Muscle layer of colon (tissue), 2 donors: Measurements from ENCODE around the gene ROS1.

Source experiments
- H3K27ac ChIP-seq: one replicate; pipeline ENCODE4 v1.7.0; 2013; ENCODE audit warnings: low read depth, mild to moderate bottlenecking, low read length, moderate library complexity
- H3K27me3 ChIP-seq, 2 donors: one replicate each; pipeline ENCODE4 v1.7.0; 2013; ENCODE audit warnings: low read length in 2 of 2, mild to moderate bottlenecking in 2 of 2; ENCODE audit not compliant: insufficient read depth in 2 of 2, control insufficient read depth in 1 of 2
- H3K36me3 ChIP-seq: one replicate; pipeline ENCODE4 v1.7.0; 2013; ENCODE audit warnings: mild to moderate bottlenecking, low read length; ENCODE audit not compliant: insufficient read depth
- H3K4me1 ChIP-seq: one replicate; pipeline ENCODE4 v1.7.0; 2013; ENCODE audit warnings: mild to moderate bottlenecking, low read length; ENCODE audit not compliant: insufficient read depth
- H3K4me3 ChIP-seq, 2 donors: one replicate each; pipeline ENCODE4 v1.7.0; 2013; ENCODE audit warnings: low read length in 2 of 2, low read depth in 1 of 2, mild to moderate bottlenecking in 1 of 2, moderate library complexity in 1 of 2
- H3K9ac ChIP-seq: one replicate; pipeline ENCODE4 v1.7.0; 2013; ENCODE audit warnings: low read length
- H3K9me3 ChIP-seq: one replicate; pipeline ENCODE4 v1.7.0; 2013; ENCODE audit warnings: mild to moderate bottlenecking, low read length
- donor health status: abdominal sarcoma.
- donor health status: Adenocarcinoma of cecum.

ROS1 gene

DNA sequence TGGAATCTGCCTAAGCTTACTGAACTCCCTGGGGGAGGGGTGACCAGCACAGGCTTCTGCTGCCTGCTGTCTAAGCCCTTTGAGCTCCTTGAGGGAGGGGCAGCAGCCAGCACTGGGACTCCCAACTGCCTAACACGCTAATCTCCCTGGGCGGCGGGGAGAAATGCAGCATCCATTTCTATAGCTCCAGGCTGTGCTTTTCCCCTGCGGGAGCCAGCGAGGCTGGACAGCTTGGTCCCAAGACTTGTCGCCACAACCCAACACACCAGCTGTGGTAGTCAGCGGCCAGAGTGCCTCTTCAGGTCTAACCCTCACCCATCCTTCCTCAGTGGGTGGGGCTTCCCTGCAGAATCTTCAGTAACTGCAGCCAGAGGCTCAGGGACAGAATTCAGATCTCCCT, 95.8 kb downstream of the ROS1 start:
- Histone ChIP-seq H3K9ac (no peak overlapping the region), H3K4me1 (no peaks in the 10 kb centered on the region), H3K9me3 (no peaks in the 10 kb centered on the region), H3K36me3 (no peaks in the 10 kb centered on the region), H3K27me3 (no peaks in the 10 kb centered on the region), H3K27ac (no peak overlapping the region), H3K4me3 (no peak overlapping the region)

DNA sequence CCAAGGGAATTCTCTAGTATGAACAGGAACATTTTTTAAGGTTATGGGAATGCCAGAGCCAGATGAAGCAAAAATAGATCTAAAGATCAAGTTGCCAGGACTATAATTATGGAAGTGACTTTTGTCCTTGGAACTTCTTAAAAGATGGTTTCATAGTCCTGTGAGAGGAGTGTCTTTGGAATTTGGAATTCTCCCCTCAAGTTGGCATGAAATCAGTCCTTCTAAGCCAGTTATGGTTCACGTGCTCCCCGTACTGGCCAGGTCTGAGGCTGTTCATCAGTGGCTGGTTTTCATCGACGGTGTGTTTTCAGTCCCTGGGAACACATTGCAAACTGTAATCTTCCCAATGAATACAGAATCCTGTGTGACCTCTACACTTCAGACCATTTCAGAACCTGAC, 97.2 kb downstream of the ROS1 start:
- no peaks in the 10 kb centered on the region for H3K9me3 ChIP-seq
- H3K4me3 ChIP-seq, result no peak overlapping the region
- H3K27me3 ChIP-seq, result no peaks in the 10 kb centered on the region
- H3K36me3 ChIP-seq, result no peaks in the 10 kb centered on the region
- no peak overlapping the region for H3K27ac ChIP-seq
- no peaks in the 10 kb centered on the region for H3K4me1 ChIP-seq
- no peak overlapping the region for H3K9ac ChIP-seq

DNA sequence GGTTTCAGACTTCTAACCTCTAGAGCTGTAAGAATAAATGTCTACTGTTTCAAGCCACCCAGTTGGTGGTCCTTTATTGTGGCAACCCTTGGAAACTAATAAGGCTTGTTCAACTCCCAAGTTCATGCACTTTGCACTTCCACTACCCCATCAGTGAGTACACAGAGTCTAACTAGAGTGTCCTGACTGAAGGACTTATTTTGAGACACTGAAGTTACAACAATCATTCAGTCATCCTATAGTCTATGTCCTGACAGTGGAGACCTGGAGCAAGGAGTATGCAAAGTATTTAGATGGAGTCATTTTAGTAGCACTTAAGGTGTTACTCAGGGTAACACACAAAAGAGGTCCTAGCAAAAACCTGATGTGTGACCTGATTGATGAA, 97.7 kb downstream of the ROS1 start:
- H3K4me3 ChIP-seq, result no peak overlapping the region
- H3K9me3 ChIP-seq, result no peaks in the 10 kb centered on the region
- H3K27me3 ChIP-seq, result no peaks in the 10 kb centered on the region
- no peak overlapping the region for H3K9ac ChIP-seq
- H3K36me3 ChIP-seq, result no peaks in the 10 kb centered on the region
- no peaks in the 10 kb centered on the region for H3K4me1 ChIP-seq
- H3K27ac ChIP-seq, result no peak overlapping the region

DNA sequence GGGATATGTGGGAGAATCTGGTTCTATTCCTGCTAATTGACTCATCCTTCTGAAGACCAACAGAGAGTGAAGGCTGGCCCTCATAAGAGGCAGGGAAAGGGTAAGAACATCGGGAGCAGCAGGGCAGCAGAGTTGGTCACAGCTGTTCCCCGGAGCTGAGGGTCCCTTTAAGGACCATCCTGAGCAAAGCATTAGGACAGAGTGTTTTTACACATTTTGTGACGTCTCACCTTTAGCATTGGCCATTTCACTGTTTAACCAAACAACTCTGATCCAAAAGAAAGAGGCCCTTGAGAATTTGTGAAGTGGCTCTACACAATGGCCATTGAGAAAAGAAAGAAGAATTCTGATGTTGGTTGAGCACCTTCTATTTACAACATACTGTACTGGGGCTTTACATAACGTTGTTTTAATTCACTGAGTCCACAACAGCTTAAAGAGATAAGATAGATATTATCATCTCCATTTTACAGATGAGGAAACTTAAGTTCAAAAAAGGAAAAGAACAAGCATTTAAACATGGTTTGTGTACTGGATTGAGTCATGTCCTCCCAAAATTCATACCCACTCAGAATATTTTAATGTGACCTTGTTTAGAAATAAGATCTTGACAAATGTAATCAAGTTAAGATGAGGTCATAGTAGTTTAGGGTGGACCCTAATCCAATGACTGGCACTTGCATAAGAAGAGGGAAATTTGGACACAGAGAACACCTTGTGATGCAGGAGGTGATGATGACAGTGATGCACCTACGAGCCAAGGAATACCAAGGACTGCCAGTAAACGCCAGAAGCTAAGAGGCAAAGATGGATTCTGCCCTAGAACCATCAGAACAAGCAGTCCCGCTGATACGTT, 98.4 kb downstream of the ROS1 start:
- Histone ChIP-seq H3K27ac (no peak overlapping the region), H3K4me1 (no peaks in the 10 kb centered on the region), H3K36me3 (no peaks in the 10 kb centered on the region), H3K27me3 (no peaks in the 10 kb centered on the region), H3K9me3 (no peaks in the 10 kb centered on the region), H3K9ac (no peak overlapping the region), H3K4me3 (no peak overlapping the region)

DNA sequence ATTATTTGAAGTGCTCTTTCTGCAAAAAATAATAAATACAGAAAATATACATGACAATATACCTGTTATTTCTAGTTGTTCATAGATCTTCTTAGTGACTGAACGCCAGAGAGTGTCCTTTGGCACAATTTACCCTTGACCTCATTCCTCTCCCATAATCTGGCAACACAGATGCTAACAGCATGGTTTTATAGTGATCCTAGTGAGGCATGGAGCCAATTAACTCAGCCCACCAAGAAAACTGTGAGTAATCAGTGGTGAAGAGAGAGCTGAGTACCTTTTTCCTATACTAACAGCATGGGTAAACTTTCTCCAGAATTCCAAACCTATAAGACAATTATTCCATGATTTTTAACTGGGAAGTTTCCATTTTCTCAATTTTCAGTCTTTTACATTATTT, 99.3 kb downstream of the ROS1 start:
- Histone ChIP-seq H3K27me3 (no peaks in the 10 kb centered on the region), H3K9ac (no peak overlapping the region), H3K4me3 (no peak overlapping the region), H3K9me3 (no peaks in the 10 kb centered on the region), H3K27ac (no peak overlapping the region), H3K36me3 (no peaks in the 10 kb centered on the region), H3K4me1 (no peaks in the 10 kb centered on the region)

DNA sequence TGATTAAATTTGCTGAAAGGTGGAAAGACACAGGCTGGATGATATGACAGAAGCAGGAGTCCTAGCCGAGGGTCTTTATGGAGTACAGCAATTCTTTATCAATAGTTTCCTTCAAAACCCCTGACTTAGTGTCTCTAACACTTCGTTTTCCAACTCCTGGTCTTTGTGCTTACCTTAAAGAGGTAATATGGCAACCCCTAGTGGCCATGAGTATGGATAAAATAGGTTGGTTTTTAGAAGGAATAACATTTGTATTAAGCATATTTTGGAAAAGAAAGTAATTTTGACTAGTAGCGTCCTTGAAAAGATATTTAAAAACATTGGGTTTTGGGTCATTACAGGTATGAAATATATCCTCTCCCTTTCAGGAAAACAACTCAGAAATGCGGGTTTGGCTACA, 108.5 kb downstream of the ROS1 start:
- H3K27me3 ChIP-seq, result no peaks in the 10 kb centered on the region
- H3K9ac ChIP-seq, result no peak overlapping the region
- no peaks in the 10 kb centered on the region for H3K9me3 ChIP-seq
- H3K4me1 ChIP-seq, result no peaks in the 10 kb centered on the region
- no peaks in the 10 kb centered on the region for H3K36me3 ChIP-seq
- no peak overlapping the region for H3K27ac ChIP-seq
- no peak overlapping the region for H3K4me3 ChIP-seq

DNA sequence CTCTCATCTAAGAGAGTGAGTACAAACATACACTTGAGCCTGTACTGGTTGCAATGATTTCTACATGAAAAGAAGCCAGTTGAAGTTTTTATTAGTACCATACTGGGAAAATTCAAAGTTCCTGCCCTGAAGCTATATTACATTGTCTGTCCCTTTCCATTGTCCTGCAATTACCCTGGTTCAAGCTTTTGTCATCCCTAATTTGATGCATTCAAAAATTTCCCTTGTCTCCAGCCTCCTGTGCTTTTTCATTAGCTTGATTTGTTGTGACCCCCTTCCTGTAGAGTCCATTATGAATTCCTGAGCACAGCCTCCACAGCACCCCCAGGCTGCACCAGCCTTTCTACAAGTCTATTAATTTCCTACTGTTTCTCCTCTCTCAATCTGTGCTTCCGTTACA, 114.0 kb downstream of the ROS1 start:
- Histone ChIP-seq H3K27ac (no peak overlapping the region), H3K9ac (no peak overlapping the region), H3K27me3 (no peaks in the 10 kb centered on the region), H3K9me3 (no peaks in the 10 kb centered on the region), H3K4me1 (no peaks in the 10 kb centered on the region), H3K36me3 (no peaks in the 10 kb centered on the region), H3K4me3 (no peak overlapping the region)

GRCh38 chr6:117311310-117311709, 114.4 kb downstream of the ROS1 start:
- Histone ChIP-seq H3K27ac (no peak overlapping the region), H3K27me3 (no peaks in the 10 kb centered on the region), H3K4me3 (no peak overlapping the region), H3K4me1 (no peaks in the 10 kb centered on the region), H3K9me3 (no peaks in the 10 kb centered on the region), H3K9ac (no peak overlapping the region), H3K36me3 (no peaks in the 10 kb centered on the region)

GRCh38 chr6:117309611-117310010, 116.1 kb downstream of the ROS1 start:
- H3K4me1 ChIP-seq, result no peaks in the 10 kb centered on the region
- no peaks in the 10 kb centered on the region for H3K27me3 ChIP-seq
- H3K9ac ChIP-seq, result no peak overlapping the region
- H3K27ac ChIP-seq, result no peak overlapping the region
- H3K36me3 ChIP-seq, result no peaks in the 10 kb centered on the region
- H3K4me3 ChIP-seq, result no peak overlapping the region
- no peaks in the 10 kb centered on the region for H3K9me3 ChIP-seq

DNA sequence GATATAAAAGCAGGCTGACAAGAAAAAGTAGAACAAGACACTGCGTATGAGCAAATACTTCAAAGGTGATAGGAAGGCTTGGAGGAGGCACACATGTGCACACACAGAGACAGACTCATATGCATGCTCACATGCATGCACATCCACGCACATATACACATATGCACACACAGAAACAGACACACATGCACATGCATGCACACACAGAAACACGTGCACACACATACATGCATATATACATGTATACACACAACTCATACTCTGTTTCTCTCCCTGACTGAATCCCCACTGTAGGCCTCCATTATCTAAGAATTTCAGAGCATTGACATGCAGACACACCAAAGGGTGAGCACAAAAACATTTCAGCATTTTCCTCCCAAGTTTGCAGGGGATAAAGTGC, 116.7 kb downstream of the ROS1 start:
- Histone ChIP-seq H3K4me3 (no peak overlapping the region), H3K27me3 (no peaks in the 10 kb centered on the region), H3K9ac (no peak overlapping the region), H3K36me3 (no peaks in the 10 kb centered on the region), H3K27ac (no peak overlapping the region), H3K9me3 (no peaks in the 10 kb centered on the region), H3K4me1 (no peaks in the 10 kb centered on the region)

DNA sequence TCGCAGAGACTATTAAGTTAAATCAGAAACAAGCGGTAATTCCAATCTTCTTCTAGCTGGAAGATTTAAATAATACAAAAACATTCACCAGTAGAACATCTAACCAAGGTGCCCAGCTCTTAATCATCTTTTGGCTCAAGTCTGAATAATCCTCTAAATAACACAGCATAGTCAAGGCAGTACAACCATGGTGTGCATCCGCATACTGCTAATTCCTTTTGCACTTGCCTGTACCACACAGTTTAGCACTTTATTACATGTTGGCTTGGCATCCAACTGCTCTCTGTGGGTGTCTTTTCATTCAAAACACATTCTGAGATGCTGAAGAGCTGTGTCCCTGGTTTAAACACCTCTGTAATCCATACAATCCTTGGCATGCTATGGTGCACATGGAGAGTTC, 118.1 kb downstream of the ROS1 start:
- no peaks in the 10 kb centered on the region for H3K4me1 ChIP-seq
- no peaks in the 10 kb centered on the region for H3K27me3 ChIP-seq
- no peak overlapping the region for H3K4me3 ChIP-seq
- no peaks in the 10 kb centered on the region for H3K36me3 ChIP-seq
- no peak overlapping the region for H3K27ac ChIP-seq
- no peak overlapping the region for H3K9ac ChIP-seq
- no peaks in the 10 kb centered on the region for H3K9me3 ChIP-seq

DNA sequence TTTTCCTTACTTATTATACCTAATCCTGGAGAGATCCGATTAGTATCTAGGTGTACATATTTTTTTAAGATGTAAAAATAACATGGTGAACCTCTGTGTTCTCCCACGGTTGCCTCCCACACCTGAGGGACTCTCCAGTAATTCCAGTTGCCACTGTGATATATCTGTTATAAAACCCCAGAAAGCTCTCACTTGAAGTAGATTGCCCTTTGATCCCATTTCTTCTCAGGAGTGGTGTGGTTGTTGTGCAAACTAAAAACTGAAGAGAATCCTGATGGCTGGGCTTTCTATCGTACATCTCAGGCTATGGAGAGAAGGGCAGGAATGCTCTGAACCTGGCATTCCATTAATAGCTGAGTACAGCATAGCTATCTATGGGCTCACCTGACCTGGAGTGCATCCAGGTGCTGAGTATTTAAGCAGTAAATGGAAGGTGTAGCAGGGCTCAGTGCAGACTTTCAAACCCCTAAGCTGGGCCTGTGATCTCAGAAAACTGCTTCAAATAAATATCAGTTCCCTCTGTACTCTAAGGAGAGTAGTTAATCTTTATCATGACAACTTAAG, 119.4 kb downstream of the ROS1 start:
- H3K36me3 ChIP-seq, result no peaks in the 10 kb centered on the region
- no peaks in the 10 kb centered on the region for H3K4me1 ChIP-seq
- H3K27me3 ChIP-seq, result no peaks in the 10 kb centered on the region
- H3K9ac ChIP-seq, result no peak overlapping the region
- no peak overlapping the region for H3K27ac ChIP-seq
- H3K9me3 ChIP-seq, result no peaks in the 10 kb centered on the region
- no peak overlapping the region for H3K4me3 ChIP-seq
